HFF-Myc (cell line): ENCODE results near the gene RAP1A.

Experiments
- DNase-seq: peaks from one replicate; pipeline ENCODE4 v3.0.0-alpha.2; 2011; ENCODE audit warnings: low read depth; ENCODE audit errors: extremely low read depth
- H3K4me3 ChIP-seq: replicated peaks from 2 replicates; pipeline ENCODE4 v1.5.1; 2011; ENCODE audit warnings: low read depth, mild to moderate bottlenecking, control low read depth, low read length
- CTCF ChIP-seq: IDR thresholded peaks from 2 replicates; pipeline ENCODE4 v1.5.1; 2012; ENCODE audit warnings: mild to moderate bottlenecking, low read depth, low read length, control low read depth; ENCODE audit errors: missing control alignments

RAP1A gene

GRCh38 chr1:111581166-111581565, 38.4 kb upstream of the RAP1A start:
- DNase-seq: no peak
- no peak overlapping the region for H3K4me3 ChIP-seq
- TF ChIP-seq CTCF: no peak

- no peak overlapping the region for H3K4me3 ChIP-seq
- TF ChIP-seq CTCF: no peak
- DNase-seq: no peak
Measured at GRCh38 chr1:111582016-111582415, 37.6 kb upstream of the RAP1A start.

- H3K4me3 ChIP-seq: no peak overlapping the region
- no peak for TF ChIP-seq CTCF
- no peak for DNase-seq
Measured at GRCh38 chr1:111582644-111583618, 36.7 kb upstream of the RAP1A start.

- TF ChIP-seq CTCF: no peak
- DNase-seq: no peak
- H3K4me3 ChIP-seq: no peak overlapping the region
Measured at GRCh38 chr1:111585447-111586086, 34.0 kb upstream of the RAP1A start.

- TF ChIP-seq CTCF: no peak
- no peak for DNase-seq
- no peak overlapping the region for H3K4me3 ChIP-seq
Measured at GRCh38 chr1:111586112-111586511, 33.5 kb upstream of the RAP1A start.

- TF ChIP-seq CTCF: no peak
- H3K4me3 ChIP-seq: no peak overlapping the region
- no peak for DNase-seq
Measured at GRCh38 chr1:111587509-111588174, 31.9 kb upstream of the RAP1A start.
